ENCODE results near the gene SPEF2. TPM values are rescaled to one million over a fixed set of nuclear protein-coding genes. Genes with fewer than 3 reads are reported as not detected.

SPEF2 gene
- total RNA-seq, 2 donors from 2014 or later: 2.6 to 2.8 TPM

GRCh38 chr5:35761541-35761940 is 143.9 kb downstream of the SPEF2 start:
- no peak for ATAC-seq
- no peak for DNase-seq
- intact Hi-C loops (cut with DNase I): no loop called here

DNA sequence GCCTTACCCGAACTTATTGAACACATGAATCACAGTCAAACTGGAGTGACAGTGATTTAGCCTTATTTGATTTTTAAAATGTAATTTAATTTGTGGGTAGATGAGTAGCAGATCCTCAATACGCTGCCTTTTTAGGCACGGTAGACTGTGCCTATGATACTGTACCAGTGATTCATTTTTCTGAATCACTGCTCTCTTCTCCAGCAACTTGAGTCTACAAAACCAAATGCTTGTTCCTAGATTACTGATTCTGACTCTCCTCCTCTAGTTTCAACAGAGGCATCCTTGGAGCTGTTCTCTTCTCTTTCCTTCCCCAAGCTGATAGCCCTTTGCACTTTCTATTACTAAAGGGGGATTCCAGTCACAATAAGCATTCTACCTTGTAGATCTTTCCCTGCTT is 144.7 kb downstream of the SPEF2 start:
- ATAC-seq: no peak
- DNase-seq: no peak
- intact Hi-C loops (cut with DNase I): no loop called here

- ATAC-seq (no peak), DNase-seq (no peak)
- intact Hi-C loops (cut with DNase I): no loop called here
These were observed 148.3 kb downstream of the SPEF2 start for GRCh38 chr5:35765921-35766320.

DNA sequence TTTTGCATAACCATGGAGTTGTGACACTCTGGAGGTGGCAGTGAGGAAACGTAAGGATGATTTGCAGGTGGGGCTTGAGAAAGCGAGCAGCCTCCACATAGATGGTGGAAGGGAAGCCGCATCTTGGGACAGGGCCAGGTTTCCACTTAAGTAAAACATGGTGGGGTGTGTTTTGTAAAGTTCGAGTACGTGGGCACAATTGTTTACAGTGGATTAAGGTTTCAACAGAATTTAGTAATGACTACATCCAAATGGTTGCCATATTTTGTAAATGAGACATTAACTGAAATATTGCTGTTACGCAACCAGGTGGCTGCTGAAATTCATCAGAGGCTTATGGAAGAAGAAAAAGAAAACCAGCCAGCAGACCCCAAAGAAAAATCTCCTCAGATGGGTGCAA is 153.6 kb downstream of the SPEF2 start:
- DNase-seq: no peak
- no peak for ATAC-seq
- intact Hi-C loops (cut with DNase I): no loop called here

GRCh38 chr5:35771839-35772238 is 154.2 kb downstream of the SPEF2 start:
- no peak for DNase-seq
- no peak for ATAC-seq
- intact Hi-C loops (cut with DNase I): no loop called here

DNA sequence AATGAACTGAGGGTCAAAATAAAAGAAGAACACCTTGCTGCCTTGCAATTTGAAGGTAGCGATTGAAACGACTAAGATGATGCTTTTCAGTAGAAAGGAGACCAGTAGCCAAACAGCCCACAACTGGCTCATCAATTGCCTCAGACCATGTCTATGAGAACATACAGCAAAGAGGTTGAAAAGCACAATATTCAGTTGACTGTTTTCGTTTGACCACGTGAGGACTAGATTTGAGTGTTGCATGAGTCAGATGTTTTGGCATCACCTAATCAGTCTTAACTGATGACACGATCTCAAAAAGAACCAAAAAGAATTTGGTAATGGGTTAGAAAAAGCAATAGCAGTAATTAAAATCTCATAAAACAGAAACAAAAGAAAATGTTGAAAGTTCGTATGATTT is 156.3 kb downstream of the SPEF2 start:
- ATAC-seq (peak in 1 of 2 donors; percentile 46), DNase-seq (no peak)
- intact Hi-C loops (cut with DNase I): loop anchor here in 1 of 2 donors (2.0 kb wide), 1 partner anchor 151 kb away; no protein-coding TSS in a partner anchor

DNA sequence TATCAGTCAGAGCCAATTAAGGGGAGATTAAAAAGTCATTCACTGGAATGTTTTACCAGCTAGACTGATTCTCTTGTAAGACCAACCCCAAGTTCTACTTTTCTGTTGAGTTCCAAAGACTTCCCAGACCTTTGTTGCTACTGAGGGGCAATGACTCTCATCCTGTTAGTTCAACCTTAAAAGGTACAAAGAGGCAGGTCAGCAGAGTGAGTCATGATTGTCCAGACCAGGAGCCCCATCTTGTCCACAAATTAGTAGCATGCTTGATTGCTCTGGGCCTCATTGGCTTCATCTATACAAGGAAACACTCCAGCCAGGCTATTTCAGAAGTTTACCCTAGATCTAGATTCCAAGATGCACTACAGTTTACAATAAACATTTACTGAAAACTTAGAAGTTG is 159.1 kb downstream of the SPEF2 start:
- ATAC-seq (no peak), DNase-seq (no peak)
- intact Hi-C loops (cut with DNase I): loop anchor here in 1 of 2 donors (5.0 kb wide), 1 partner anchor 151 kb away; no protein-coding TSS in a partner anchor

DNA sequence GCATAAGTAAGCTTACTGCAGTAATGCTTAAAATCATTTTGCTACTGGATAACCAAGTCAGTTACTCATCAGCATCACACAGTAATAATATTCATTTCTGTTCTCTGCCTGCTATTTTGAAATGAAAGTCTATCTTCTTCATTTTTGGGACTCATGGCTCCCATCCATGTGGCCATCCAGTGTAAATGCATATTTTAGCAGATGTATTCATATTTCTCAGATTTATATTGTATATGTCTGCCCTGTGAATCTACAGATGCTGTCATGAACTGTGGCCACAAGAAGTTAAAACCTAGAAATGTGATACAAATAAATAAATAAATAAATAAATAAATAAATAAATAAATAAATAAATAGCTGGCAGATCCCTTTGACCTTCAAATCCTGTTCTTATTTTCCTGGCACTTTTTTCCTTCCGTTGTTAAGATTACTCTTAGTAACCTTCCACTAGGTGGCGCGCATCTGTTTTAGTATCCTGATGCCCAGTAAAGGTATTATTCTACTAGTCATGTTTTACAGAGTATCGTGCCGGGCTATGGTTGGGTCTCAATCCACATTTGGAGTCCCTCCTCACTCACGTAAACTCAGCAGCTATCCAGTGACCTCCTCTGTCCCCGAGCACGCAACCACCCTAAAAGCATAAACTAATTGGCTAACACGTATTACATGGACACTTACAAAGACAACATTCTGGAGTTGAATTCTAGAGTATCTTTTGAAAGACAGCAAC is 159.9 kb downstream of the SPEF2 start:
- peak; percentile 34 for ATAC-seq

DNA sequence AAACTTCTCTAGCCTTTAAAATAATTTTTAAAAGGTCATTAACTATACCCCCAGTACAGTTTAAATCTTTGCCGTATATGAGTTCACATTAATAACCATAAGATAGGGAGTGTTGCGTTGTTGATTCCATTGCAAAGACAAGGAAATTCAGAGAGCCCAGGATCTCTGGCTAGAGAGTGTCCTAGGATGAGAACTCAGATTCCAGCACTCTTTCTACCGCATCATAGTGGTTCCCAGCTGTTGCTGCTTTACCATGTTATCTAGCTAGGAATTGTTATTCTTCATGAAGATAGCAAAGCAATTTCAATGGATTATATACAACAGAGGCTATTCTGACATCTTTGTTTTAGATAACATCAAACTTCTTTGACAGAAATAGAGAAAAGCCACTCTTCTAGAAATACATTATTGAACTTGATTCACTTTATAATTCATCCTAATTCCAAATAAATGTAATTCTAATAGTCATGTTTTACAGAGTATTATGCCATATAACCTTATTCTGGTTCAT is 160.7 kb downstream of the SPEF2 start:
- ATAC-seq (no peak), DNase-seq (no peak)
- intact Hi-C loops (cut with DNase I): loop anchor here in 1 of 2 donors (5.0 kb wide), 1 partner anchor 149 kb away; no protein-coding TSS in a partner anchor

More for the DNA sequence above, 159.9 kb downstream of the SPEF2 start:
- peak; percentile 69 for DNase-seq
- intact Hi-C loops (cut with DNase I): loop anchor here in 1 of 2 donors (5.0 kb wide), 1 partner anchor 150 kb away; no protein-coding TSS in a partner anchor

DNA sequence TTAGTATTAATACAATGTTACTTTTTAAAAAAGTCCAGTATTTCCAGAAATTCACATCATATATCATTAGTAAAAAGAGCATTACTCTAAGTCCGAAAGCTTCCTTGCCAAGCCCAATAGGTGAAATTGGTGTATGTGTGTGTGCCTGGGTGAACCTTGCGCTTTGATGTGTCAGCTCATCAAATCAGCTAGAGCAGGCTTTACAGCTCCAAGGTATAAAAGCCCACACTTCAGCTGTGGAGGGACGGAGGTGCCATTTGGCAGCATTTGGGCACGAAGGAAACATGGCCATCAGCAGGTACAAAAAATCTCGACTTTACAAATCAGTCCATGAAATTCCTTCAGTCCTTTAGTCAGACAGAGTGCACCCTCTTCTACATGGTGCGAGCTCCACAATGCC is 162.6 kb downstream of the SPEF2 start:
- no peak for ATAC-seq
- DNase-seq: no peak
- intact Hi-C loops (cut with DNase I): no loop called here

DNA sequence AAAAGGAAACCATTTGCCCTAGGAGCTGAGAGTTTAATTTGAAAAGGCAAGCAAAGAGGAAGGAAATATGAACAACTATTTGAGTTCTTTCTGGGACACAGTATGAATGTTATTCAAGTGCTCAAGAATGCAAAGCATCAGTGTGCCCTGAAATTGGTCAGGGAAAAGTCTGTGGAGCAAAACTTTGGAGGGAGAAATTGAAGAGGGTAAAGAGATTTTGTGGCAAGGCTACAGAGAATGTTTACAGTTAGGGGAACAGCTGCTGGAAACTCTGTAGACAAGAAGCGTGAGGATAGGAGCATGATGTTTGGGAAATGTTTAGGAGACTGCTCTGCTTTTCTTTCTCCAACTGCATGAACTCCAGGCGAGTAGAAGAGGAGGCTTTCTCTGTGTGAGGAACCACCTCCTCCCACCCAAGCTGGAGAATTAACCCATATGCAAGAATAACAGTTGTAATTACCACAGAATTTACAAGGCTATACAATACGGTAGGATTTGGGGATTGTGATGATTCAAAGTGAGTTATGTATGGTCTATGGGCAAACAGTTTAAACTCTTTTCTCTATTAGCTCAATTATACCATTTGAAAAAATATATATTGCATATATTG is 163.6 kb downstream of the SPEF2 start:
- ATAC-seq (no peak), DNase-seq (no peak)
- intact Hi-C loops (cut with DNase I): no loop called here

DNA sequence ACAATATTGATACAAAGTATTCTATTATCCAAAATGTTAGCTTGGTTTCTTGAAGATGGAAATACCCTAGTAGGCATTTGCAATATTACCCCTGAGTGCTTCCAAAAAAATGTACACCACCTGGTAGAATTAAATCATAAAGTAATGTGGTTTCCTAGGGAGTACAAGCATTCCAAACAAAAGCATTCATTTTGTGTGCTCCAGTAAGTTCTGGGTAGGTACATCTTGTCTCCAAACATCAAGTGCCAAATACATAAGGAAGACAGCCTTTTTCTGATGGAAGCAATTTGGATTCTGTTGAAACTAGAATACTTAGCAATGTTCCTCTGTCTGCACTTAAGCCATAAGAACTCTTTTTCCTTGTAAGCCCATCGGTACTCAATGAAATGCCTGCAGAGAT is 165.9 kb downstream of the SPEF2 start:
- intact Hi-C loops (cut with DNase I): no loop called here
- no peak for ATAC-seq

DNA sequence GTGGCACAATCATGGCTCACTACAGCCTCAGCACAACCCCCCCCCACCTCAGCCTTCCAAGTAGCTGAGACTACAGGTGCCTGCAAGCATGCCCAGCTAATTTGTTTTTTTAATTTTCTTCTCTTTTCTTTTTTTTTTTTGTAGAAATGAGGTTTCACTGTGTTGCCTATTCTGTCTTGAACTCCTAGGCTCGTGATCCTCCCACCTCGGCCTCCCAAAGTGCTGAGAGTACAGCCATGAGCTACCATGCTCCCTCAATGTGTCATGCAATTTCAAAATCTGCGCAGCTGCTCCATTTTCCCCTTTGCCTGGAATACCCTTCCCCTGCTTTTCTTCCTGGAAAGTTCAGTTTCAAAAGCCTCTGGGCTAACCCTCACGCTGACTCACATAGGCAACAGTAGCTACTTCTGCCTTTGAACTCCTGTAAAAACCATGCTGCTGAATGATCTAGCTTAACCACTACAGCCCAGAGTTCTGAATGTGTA is 168.0 kb downstream of the SPEF2 start:
- intact Hi-C loops (cut with DNase I): no loop called here
- DNase-seq (no peak), ATAC-seq (no peak)

More for the DNA sequence above, 165.9 kb downstream of the SPEF2 start:
- no peak for DNase-seq

DNA sequence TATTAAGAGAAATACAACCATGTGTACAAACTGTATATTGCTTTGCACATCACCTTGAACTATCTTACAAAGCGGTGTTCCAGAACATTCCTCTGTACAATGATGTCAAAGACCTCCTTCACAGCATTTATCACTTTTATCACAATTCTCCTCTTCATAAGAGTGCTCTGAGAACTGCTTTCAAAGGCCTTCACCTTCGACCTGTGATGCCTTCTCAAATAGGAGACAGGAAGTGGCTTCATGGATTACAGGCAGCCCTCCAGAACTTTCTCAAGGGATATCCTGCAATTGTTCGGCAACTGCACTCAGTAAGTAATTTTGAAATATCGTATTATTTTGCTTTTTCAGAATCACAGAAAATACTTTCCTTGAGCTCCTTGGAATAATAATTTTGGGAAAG is 171.1 kb downstream of the SPEF2 start:
- intact Hi-C loops (cut with DNase I): no loop called here
- DNase-seq (no peak), ATAC-seq (no peak)

GRCh38 chr5:35789732-35790456 is 172.2 kb downstream of the SPEF2 start:
- no peak for ATAC-seq
- intact Hi-C loops (cut with DNase I): no loop called here

GRCh38 chr5:35790457-35790822 is 172.8 kb downstream of the SPEF2 start:
- no peak for ATAC-seq
- intact Hi-C loops (cut with DNase I): no loop called here
- DNase-seq: no peak

More at GRCh38 chr5:35789732-35790456, 172.2 kb downstream of the SPEF2 start:
- DNase-seq: no peak

GRCh38 chr5:35794328-35794619 is 176.6 kb downstream of the SPEF2 start:
- intact Hi-C loops (cut with DNase I): no loop called here
- no peak for DNase-seq

GRCh38 chr5:35794684-35795375 is 177.2 kb downstream of the SPEF2 start:
- no peak for DNase-seq
- intact Hi-C loops (cut with DNase I): no loop called here
- ATAC-seq: no peak

More at GRCh38 chr5:35794328-35794619, 176.6 kb downstream of the SPEF2 start:
- ATAC-seq: no peak

DNA sequence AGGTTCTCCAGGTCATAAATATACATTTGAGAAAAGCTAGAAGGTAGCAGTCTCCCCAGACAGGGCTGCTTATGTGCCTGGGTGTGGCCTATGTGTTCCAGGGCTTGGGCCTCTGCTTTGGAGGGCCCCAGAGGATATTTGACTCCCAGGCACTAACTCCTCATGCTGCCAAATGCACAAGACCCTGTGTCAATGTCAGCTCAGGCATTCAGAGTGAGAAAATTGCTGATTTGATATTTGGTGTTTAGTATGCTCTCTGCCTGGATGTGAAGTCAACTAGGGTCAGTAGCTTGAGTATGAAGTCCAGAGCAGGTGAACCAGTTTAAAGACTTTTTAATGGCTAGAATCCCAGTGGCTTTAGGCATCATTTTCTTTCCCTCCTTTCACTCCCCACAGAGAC is 181.5 kb downstream of the SPEF2 start:
- intact Hi-C loops (cut with DNase I): no loop called here
- no peak for DNase-seq
- no peak for ATAC-seq
